Kidney (tissue), 14 donors: ENCODE results near the gene MAB21L2. TPM values are rescaled to one million over a fixed set of nuclear protein-coding genes. Genes with fewer than 3 reads are reported as not detected.

ENCODE experiments used
- DNase-seq, 5 donors: peaks; one replicate each; pipeline ENCODE4 v3.0.0-alpha.2; 2013 to 2020
- FAIRE-seq: peaks from 2 replicates; lab custom pipeline; 2012; peaks lifted over from hg19 to GRCh38; lab: Jason Lieb, UNC
- H3K27ac ChIP-seq, 2 donors: one replicate each; pipeline ENCODE4 v1.7.0; 2013; ENCODE audit warnings: low read depth in 2 of 2, low read length in 2 of 2, inconsistent platforms in 1 of 2
- H3K27me3 ChIP-seq: one replicate; pipeline ENCODE4 v1.7.1; 2013; ENCODE audit warnings: low read length, inconsistent platforms; ENCODE audit not compliant: control insufficient read depth, insufficient read depth
- H3K36me3 ChIP-seq, 3 donors: one replicate each; pipeline versions ENCODE4 v1.7.0 to v1.7.1; 2013; ENCODE audit warnings: low read length in 3 of 3, control low read depth in 1 of 3, inconsistent platforms in 1 of 3; ENCODE audit not compliant: insufficient read depth in 3 of 3, control insufficient read depth in 2 of 3
- H3K4me1 ChIP-seq, 3 donors: one replicate each; pipeline versions ENCODE4 v1.7.0 to v1.7.1; 2013; ENCODE audit warnings: low read length in 3 of 3, inconsistent platforms in 1 of 3, low read depth in 1 of 3; ENCODE audit not compliant: control insufficient read depth in 2 of 3, insufficient read depth in 2 of 3
- H3K4me3 ChIP-seq, 3 donors: one replicate each; pipeline versions ENCODE4 v1.7.0 to v1.8.1; 2013; ENCODE audit warnings: low read length in 3 of 3, control low read depth in 1 of 3, inconsistent platforms in 1 of 3
- H3K9ac ChIP-seq, 3 donors: one replicate each; pipeline versions ENCODE4 v1.7.0 to v1.7.1; 2013; ENCODE audit warnings: low read length in 3 of 3, control low read depth in 1 of 3, inconsistent platforms in 1 of 3
- H3K9me3 ChIP-seq, 3 donors: one replicate each; pipeline versions ENCODE4 v1.7.0 to v1.7.1; 2013; ENCODE audit warnings: low read length in 3 of 3, control low read depth in 1 of 3, inconsistent platforms in 1 of 3; ENCODE audit not compliant: control insufficient read depth in 2 of 3, insufficient read depth in 1 of 3
- CTCF ChIP-seq: IDR thresholded peaks from 3 replicates; pipeline ENCODE4 v1.5.1; 2012; ENCODE audit warnings: mild to moderate bottlenecking, moderate library complexity, borderline replicate concordance; ENCODE audit not compliant: insufficient read depth; ENCODE audit errors: extremely low read depth
- intact Hi-C: fragments of 100-400 bp; cut with DNase I; formaldehyde crosslinking; loops from one replicate; pipeline ENCODE4 v1.11.1; 2022
- polyA plus RNA-seq: library from polyadenylated mRNA; stranded (reverse); fragments of 350-450 nt; fragmentation: Illumina TruSeq; extraction: RNeasy Lipid Tissue Mini Kit (QIAGEN cat#74804); gene quantifications from one replicate; pipeline ENCODE4 v1.2.3, GENCODE V29; 2014; ENCODE audit warnings: low read depth, low replicate concordance; ENCODE audit not compliant: insufficient read depth
- total RNA-seq: library from RNA; stranded (reverse); fragmentation: NEBNext Ultra II Directional; extraction: Animal tissue kit (Norgen Biotek cat#: 25700); gene quantifications from one replicate; pipeline ENCODE4 v1.2.1, GENCODE V29; 2021
- donor health status: control.
- donor health status: control.
- donor health status: control.
- donor health status: control.
- donor health status: control.
- donor health status: DM: yes; HTN: yes; CAD: no.
- donor health status: Normal renal cell carcinoma (clear cell type).

The MAB21L2 gene
- total and polyA plus RNA-seq, 2 donors from 2014 or later: 0.09 TPM; not detected in 1

GRCh38 chr4:150628073-150628472 lies 46.1 kb downstream of the MAB21L2 start:
- no peaks in the 10 kb centered on the region for H3K36me3 ChIP-seq
- H3K4me1 ChIP-seq: no peaks in the 10 kb centered on the region
- intact Hi-C loops: no loop called here
- no peaks in the 10 kb centered on the region for H3K27me3 ChIP-seq
- no peak overlapping the region for H3K9ac ChIP-seq
- H3K4me3 ChIP-seq: no peak overlapping the region
- TF ChIP-seq CTCF: no peak
- DNase-seq: no peak
- no peak overlapping the region for H3K27ac ChIP-seq
- peaks cover 0 to 4% (median 0%) of the 10 kb centered on the region in 3 donors for H3K9me3 ChIP-seq
- FAIRE-seq: no peak

GRCh38 chr4:150632639-150633038 lies 50.7 kb downstream of the MAB21L2 start:
- Histone ChIP-seq H3K36me3 (no peaks in the 10 kb centered on the region), H3K9me3 (peaks cover 0 to 4% (median 0%) of the 10 kb centered on the region in 3 donors), H3K9ac (no peak overlapping the region), H3K27ac (no peak overlapping the region), H3K4me1 (no peaks in the 10 kb centered on the region), H3K27me3 (no peaks in the 10 kb centered on the region), H3K4me3 (no peak overlapping the region)
- FAIRE-seq (no peak), DNase-seq (no peak)
- no peak for TF ChIP-seq CTCF
- intact Hi-C loops: no loop called here
